Endothelial cell of umbilical vein (primary cell): ENCODE results near the gene RHOG. TPM values are rescaled to one million over a fixed set of nuclear protein-coding genes. Genes with fewer than 3 reads are reported as not detected.

Source experiments
- BruUV-seq: library from RNA; stranded (reverse); fragments of 400-500 nt; replicated peaks from 2 replicates; lab custom pipeline; 2021; lab: Mats Ljungman, UMichigan
- CTCF ChIA-PET: fragments of 300-600, 350-600 bp; sonication (Branson Sonifier 250); formaldehyde crosslinking; loops from one replicate; lab custom pipeline; 2021; ENCODE audit warnings: antibody characterized with exemption, inconsistent platforms; lab: Charles Lee
- POLR2A ChIA-PET: fragments of 300-600, 350-600 bp; sonication (Branson Sonifier 250); formaldehyde crosslinking; loops from one replicate; lab custom pipeline; 2021; ENCODE audit warnings: antibody characterized with exemption, inconsistent platforms; lab: Charles Lee
- DNase-seq: peaks from one replicate; pipeline ENCODE4 v3.0.0-alpha.2; 2011; ENCODE audit warnings: low read depth, low spot score
- FAIRE-seq: peaks from 2 replicates; lab custom pipeline; 2011; peaks lifted over from hg19 to GRCh38; lab: Jason Lieb, UNC
- H2AFZ ChIP-seq: 2 replicates; pipeline ENCODE4 v1.6.0; 2012; ENCODE audit warnings: low read depth, low read length, control low read depth, inconsistent platforms
- H3K27ac ChIP-seq: 2 replicates; pipeline ENCODE4 v1.5.1; 2011; ENCODE audit warnings: low read depth, mild to moderate bottlenecking, control low read depth, low read length, moderate library complexity; ENCODE audit not compliant: insufficient read depth
- H3K27me3 ChIP-seq, 2 experiments: 2 replicates each; pipeline versions ENCODE4 v1.6.0 to v1.6.1; 2011; ENCODE audit warnings: low read length in 2 of 2, mixed read lengths in 1 of 2; ENCODE audit not compliant: control insufficient read depth in 2 of 2, insufficient read depth in 2 of 2
- H3K36me3 ChIP-seq, 2 experiments: 2 replicates in 1 of 2; 3 replicates in 1 of 2; pipeline ENCODE4 v1.5.1; 2011; ENCODE audit warnings: low read length in 2 of 2, mild to moderate bottlenecking in 1 of 2, moderate library complexity in 1 of 2; ENCODE audit not compliant: control insufficient read depth in 2 of 2, insufficient read depth in 2 of 2; ENCODE audit errors: extremely low read depth in 1 of 2
- H3K4me1 ChIP-seq: 3 replicates; pipeline ENCODE4 v1.5.1; 2011; ENCODE audit warnings: mild to moderate bottlenecking, low read length; ENCODE audit not compliant: control insufficient read depth, insufficient read depth; ENCODE audit errors: extremely low read depth
- H3K4me2 ChIP-seq: 2 replicates; pipeline ENCODE4 v1.6.1; 2011; ENCODE audit warnings: low read length, control low read depth, mixed read lengths; ENCODE audit not compliant: insufficient read depth
- H3K4me3 ChIP-seq, 3 experiments: fragments of 200-600 bp in 1 of 3; sonication (generic), shearing (Covaris generic) in 1 of 3; replicated peaks in 1 of 3; 2 replicates each; pipeline ENCODE4 v1.5.1; 2011 to 2016; ENCODE audit warnings: control low read depth in 3 of 3, low read length in 3 of 3, mild to moderate bottlenecking in 2 of 3, inconsistent platforms in 1 of 3, low read depth in 1 of 3, moderate library complexity in 1 of 3; ENCODE audit not compliant: insufficient read depth in 1 of 3
- H3K79me2 ChIP-seq: 2 replicates; pipeline ENCODE4 v1.6.0; 2012; ENCODE audit warnings: low read length, inconsistent platforms; ENCODE audit not compliant: control insufficient read depth, insufficient read depth
- H3K9ac ChIP-seq: replicated peaks from 2 replicates; pipeline ENCODE3; 2011; ENCODE audit warnings: low read length, control low read depth; ENCODE audit not compliant: insufficient read depth; ENCODE audit errors: extremely low read depth
- H3K9me1 ChIP-seq: replicated peaks from 3 replicates; pipeline ENCODE4 v1.6.0; 2011; ENCODE audit warnings: mild to moderate bottlenecking, low read length; ENCODE audit not compliant: control insufficient read depth, insufficient read depth; ENCODE audit errors: extremely low read depth
- H3K9me3 ChIP-seq: replicated peaks from 2 replicates; pipeline ENCODE4 v1.5.1; 2012; ENCODE audit warnings: low read length, inconsistent platforms; ENCODE audit not compliant: control insufficient read depth, insufficient read depth
- H4K20me1 ChIP-seq: replicated peaks from 2 replicates; pipeline ENCODE3; 2011; ENCODE audit warnings: mild to moderate bottlenecking, low read length; ENCODE audit not compliant: control insufficient read depth, insufficient read depth; ENCODE audit errors: extremely low read depth
- EZH2 ChIP-seq: IDR thresholded peaks from 2 replicates; pipeline ENCODE4 v1.6.1; 2012; ENCODE audit warnings: borderline replicate concordance, low read depth, mild to moderate bottlenecking, moderate library complexity, low read length, inconsistent platforms; ENCODE audit not compliant: severe bottlenecking
- FOS ChIP-seq: IDR thresholded peaks from 2 replicates; pipeline ENCODE4 v1.6.1; 2011; ENCODE audit warnings: mild to moderate bottlenecking, low read length, moderate library complexity, borderline replicate concordance; ENCODE audit not compliant: insufficient read depth
- GATA2 ChIP-seq: IDR thresholded peaks from 2 replicates; pipeline ENCODE4 v1.7.0; 2011; ENCODE audit warnings: low read depth, mild to moderate bottlenecking, moderate library complexity, mixed read lengths, low read length; ENCODE audit not compliant: insufficient read length, insufficient read depth
- JUN ChIP-seq: IDR thresholded peaks from 2 replicates; pipeline ENCODE4 v1.6.1; 2011; ENCODE audit warnings: borderline replicate concordance, low read depth; ENCODE audit not compliant: insufficient read length, insufficient read depth
- MYC ChIP-seq: IDR thresholded peaks from one replicate; pipeline ENCODE4 v1.6.1; 2011; ENCODE audit warnings: mild to moderate bottlenecking, low read depth, low read length
- POLR2AphosphoS5 ChIP-seq: IDR thresholded peaks from 2 replicates; pipeline ENCODE4 v1.6.1; 2012; ENCODE audit warnings: low read depth, mild to moderate bottlenecking, control low read depth, low read length, moderate library complexity; ENCODE audit not compliant: insufficient read depth
- dilution Hi-C: fragments of 300-500 bp; cut with MboI; formaldehyde crosslinking; loops from one replicate; pipeline ENCODE4 v1.15.0; 2019; ENCODE audit warnings: low sequenced_read_pairs; ENCODE audit not compliant: extremely low pct_ligation_motif_present
- intact Hi-C: fragments of 100-400 bp; cut with micrococcal nuclease; formaldehyde crosslinking; loops from one replicate; pipeline ENCODE4 v1.10.0; 2022
- polyA plus RNA-seq, 4 experiments: library from polyadenylated mRNA; depleted of rRNA in 3 of 4; stranded (reverse) in 3 of 4; unstranded in 1 of 4; fragments of >200 nt; gene quantifications; 2 replicates each; pipeline versions ENCODE4 v1.2.1 to v1.2.3, GENCODE V29; 2011 to 2012; ENCODE audit warnings: missing spikeins in 1 of 4
- total RNA-seq: library from RNA; stranded (reverse); gene quantifications from 2 replicates; pipeline ENCODE4 v1.2.3, GENCODE V29; 2021
- TF ChIP-seq, protein P1 (sequence below): IDR thresholded peaks from 2 replicates; pipeline ENCODE4 v1.6.1; 2011; ENCODE audit not compliant: insufficient read depth, insufficient read length
- TF ChIP-seq, protein P2 (sequence below), 2 donors: IDR thresholded peaks; 1 replicate in 1 of 2; 2 replicates in 1 of 2; pipeline ENCODE4 v1.5.1; 2011; ENCODE audit warnings: low read length in 2 of 2, mild to moderate bottlenecking in 2 of 2, moderate library complexity in 2 of 2, control low read depth in 1 of 2, inconsistent platforms in 1 of 2, low read depth in 1 of 2; ENCODE audit not compliant: insufficient read depth in 1 of 2; ENCODE audit errors: extremely low read depth in 1 of 2

The RHOG gene
- total and polyA plus RNA-seq, 2 donors (not counting 3 experiments of a cell fraction or from before 2014, with no cell fraction given) = 69.0 to 119 TPM

DNA sequence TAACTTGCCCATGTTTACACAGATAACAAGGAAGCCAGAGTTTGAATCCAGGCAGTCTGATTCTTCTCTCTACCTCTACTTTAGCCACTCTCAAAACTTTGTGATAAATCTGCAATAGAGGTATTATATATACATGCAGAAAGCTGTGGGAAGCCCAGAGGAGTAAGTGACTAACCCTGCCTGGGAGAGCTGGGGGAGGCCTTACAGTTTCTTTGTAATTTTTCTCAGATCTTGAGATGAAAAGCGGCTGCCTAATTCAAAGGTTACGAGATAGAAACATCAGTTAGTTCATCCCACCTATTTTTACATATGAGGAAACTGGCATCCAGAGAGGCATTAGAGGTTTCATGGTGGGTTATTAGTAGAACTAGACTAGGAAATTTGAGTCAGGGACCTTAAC is 19.6 kb upstream of the RHOG start:
- intact Hi-C loops = no loop called here
- Histone ChIP-seq H3K9ac (no peak overlapping the region), H3K4me1 (peaks cover 25% of the 10 kb centered on the region), H3K27me3 (no peaks in the 10 kb centered on the region), H3K36me3 (no peaks in the 10 kb centered on the region), H3K9me1 (no peaks in the 10 kb centered on the region), H4K20me1 (no peaks in the 10 kb centered on the region), H3K4me3 (no peak overlapping the region), H3K4me2 (no peak overlapping the region), H3K79me2 (peaks cover 16% of the 10 kb centered on the region), H3K27ac (no peak overlapping the region), H3K9me3 (no peaks in the 10 kb centered on the region), H2AFZ (no peak overlapping the region)
- FAIRE-seq (no peak), DNase-seq (no peak)
- TF ChIP-seq EZH2 = no peak
- no peak for TF ChIP-seq JUN
- TF ChIP-seq, protein P1, sequence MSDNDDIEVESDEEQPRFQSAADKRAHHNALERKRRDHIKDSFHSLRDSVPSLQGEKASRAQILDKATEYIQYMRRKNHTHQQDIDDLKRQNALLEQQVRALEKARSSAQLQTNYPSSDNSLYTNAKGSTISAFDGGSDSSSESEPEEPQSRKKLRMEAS = no peak
- TF ChIP-seq, protein P2, sequence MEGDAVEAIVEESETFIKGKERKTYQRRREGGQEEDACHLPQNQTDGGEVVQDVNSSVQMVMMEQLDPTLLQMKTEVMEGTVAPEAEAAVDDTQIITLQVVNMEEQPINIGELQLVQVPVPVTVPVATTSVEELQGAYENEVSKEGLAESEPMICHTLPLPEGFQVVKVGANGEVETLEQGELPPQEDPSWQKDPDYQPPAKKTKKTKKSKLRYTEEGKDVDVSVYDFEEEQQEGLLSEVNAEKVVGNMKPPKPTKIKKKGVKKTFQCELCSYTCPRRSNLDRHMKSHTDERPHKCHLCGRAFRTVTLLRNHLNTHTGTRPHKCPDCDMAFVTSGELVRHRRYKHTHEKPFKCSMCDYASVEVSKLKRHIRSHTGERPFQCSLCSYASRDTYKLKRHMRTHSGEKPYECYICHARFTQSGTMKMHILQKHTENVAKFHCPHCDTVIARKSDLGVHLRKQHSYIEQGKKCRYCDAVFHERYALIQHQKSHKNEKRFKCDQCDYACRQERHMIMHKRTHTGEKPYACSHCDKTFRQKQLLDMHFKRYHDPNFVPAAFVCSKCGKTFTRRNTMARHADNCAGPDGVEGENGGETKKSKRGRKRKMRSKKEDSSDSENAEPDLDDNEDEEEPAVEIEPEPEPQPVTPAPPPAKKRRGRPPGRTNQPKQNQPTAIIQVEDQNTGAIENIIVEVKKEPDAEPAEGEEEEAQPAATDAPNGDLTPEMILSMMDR (IDR thresholded peaks at IDR 0.05; ENCODE audit: extremely low read depth in 1 of 2, insufficient read depth in 1 of 2, low read depth in 1 of 2, low read length in 2 of 2) = no peak
- no peak for TF ChIP-seq FOS
- TF ChIP-seq POLR2AphosphoS5 = no peak
- no peak for TF ChIP-seq MYC
- TF ChIP-seq GATA2 = no peak
- BruUV-seq = no TSS peak
- CTCF ChIA-PET = interaction anchor here (0.5 to 4.2 kb wide), 2 partner anchors 10 to 11 kb away, joined by 3 to 22 read pairs; no protein-coding TSS in a partner anchor
- dilution Hi-C loops = loop anchor here (25.0 kb wide), 1 partner anchor 202 kb away; no protein-coding TSS in a partner anchor
- POLR2A ChIA-PET = no interaction called here
